AG09309 (cell line): Measurements from ENCODE around the gene PSMC1.

Experiments
- DNase-seq: peaks from one replicate; pipeline ENCODE4 v3.0.0-alpha.2; 2010; ENCODE audit warnings: low read depth
- H3K4me3 ChIP-seq: 2 replicates; pipeline ENCODE4 v1.5.1; 2011; ENCODE audit warnings: mild to moderate bottlenecking, low read depth, low read length, moderate library complexity; ENCODE audit not compliant: control insufficient read depth
- CTCF ChIP-seq: IDR thresholded peaks from 2 replicates; pipeline ENCODE4 v1.5.1; 2011; ENCODE audit warnings: mild to moderate bottlenecking, low read depth, low read length, inconsistent platforms; ENCODE audit not compliant: insufficient read depth, control insufficient read depth; ENCODE audit errors: missing control alignments

Gene PSMC1

GRCh38 chr14:90281756-90282155, 25.4 kb downstream of the PSMC1 start:
- H3K4me3 ChIP-seq: no peak overlapping the region
- no peak for TF ChIP-seq CTCF
- DNase-seq: no peak

- H3K4me3 ChIP-seq: no peak overlapping the region
- DNase-seq: no peak
- TF ChIP-seq CTCF: no peak
Measured at GRCh38 chr14:90287791-90288190, 31.4 kb downstream of the PSMC1 start.

GRCh38 chr14:90288651-90289355, 32.5 kb downstream of the PSMC1 start:
- H3K4me3 ChIP-seq: no peak overlapping the region
- DNase-seq: no peak
- TF ChIP-seq CTCF: no peak

DNA sequence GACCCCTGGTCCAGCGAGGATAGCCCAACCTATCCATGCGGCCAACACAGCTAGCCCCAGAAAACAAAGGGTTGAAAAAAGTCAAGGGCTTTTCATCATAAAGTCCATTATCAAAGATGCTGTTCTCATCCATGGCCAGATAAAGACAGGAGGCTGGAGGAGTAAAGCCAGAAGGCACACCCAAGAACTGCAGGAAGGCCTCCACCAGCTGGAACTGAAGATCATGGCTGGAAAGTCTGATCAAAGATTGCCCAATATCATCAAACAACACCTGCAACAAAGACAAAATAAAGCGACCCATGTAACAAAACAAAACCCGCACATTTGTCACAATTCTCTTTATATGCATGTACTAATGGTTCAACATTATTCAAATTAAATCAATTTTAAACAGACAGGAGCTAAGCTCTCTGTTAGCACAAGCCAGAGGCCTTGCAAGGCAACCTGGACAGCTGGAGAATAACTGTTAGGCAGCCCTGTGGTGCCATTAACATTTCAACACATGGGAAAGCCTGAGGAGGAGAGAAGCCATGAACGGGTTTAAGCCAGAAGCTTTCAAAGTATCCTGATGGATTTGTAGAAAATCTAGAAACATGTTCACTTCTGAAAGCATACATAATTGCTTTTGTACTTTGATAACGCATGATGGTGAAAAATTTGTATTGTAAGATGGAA, 34.1 kb downstream of the PSMC1 start:
- H3K4me3 ChIP-seq: no peak overlapping the region
- no peak for DNase-seq
- TF ChIP-seq CTCF: no peak

GRCh38 chr14:90291699-90292098, 35.3 kb downstream of the PSMC1 start:
- H3K4me3 ChIP-seq: no peak overlapping the region
- TF ChIP-seq CTCF: no peak
- no peak for DNase-seq

- TF ChIP-seq CTCF: peak; percentile 0
- no peak for DNase-seq
- no peak overlapping the region for H3K4me3 ChIP-seq
Measured at GRCh38 chr14:90293766-90294730, 37.7 kb downstream of the PSMC1 start.
